Kasumi-1 (cell line): ENCODE measurements around the gene CCL4L2.
"Not testable (repeated sequence)": the region's sequence is repeated elsewhere in the genome, so short reads cannot be mapped to it uniquely, and the experiment has no call there.

Experiments used
- DNase-seq, 2 experiments: peaks; one replicate each; lab custom pipeline; 2025; lab: John Stamatoyannopoulos, UW

Gene CCL4L2

GRCh38 chr17:36210439-36211211 is at the start of gene CCL4L2:
Gene CCL4L2, plus strand, starts transcription at chr17:36211063.
- peak; percentile 96 to 97 for DNase-seq

- DNase-seq: not testable (repeated sequence)
Observed at GRCh38 chr17:36168836-36169235, 42.0 kb upstream of the CCL4L2 start.

GRCh38 chr17:36176536-36176935 is 34.3 kb upstream of the CCL4L2 start, which contains the start of gene TBC1D3B:
Gene TBC1D3B, minus strand, starts transcription at chr17:36176636. Its CDS starts 1,586 bp downstream, at chr17:36175050.
- DNase-seq: not testable (repeated sequence)

GRCh38 chr17:36181446-36182175 is 29.3 kb upstream of the CCL4L2 start:
- DNase-seq: not testable (repeated sequence)

GRCh38 chr17:36182176-36183000 is 28.5 kb upstream of the CCL4L2 start:
- DNase-seq: no peak

- peak; percentile 77 to 82 for DNase-seq
Observed at GRCh38 chr17:36183001-36183971, 27.6 kb upstream of the CCL4L2 start.

GRCh38 chr17:36184023-36184765 is 26.7 kb upstream of the CCL4L2 start:
- DNase-seq: peak in 1 of 2 experiments; percentile 42

GRCh38 chr17:36185416-36185815 is 25.4 kb upstream of the CCL4L2 start:
- DNase-seq: no peak

GRCh38 chr17:36186810-36187763 is 23.8 kb upstream of the CCL4L2 start:
- DNase-seq: peak in 1 of 2 experiments; percentile 37

- peak; percentile 97 for DNase-seq
Observed at GRCh38 chr17:36187943-36188665, 22.8 kb upstream of the CCL4L2 start.

GRCh38 chr17:36188891-36189306 is 22.0 kb upstream of the CCL4L2 start:
- peak; percentile 100 for DNase-seq

- DNase-seq: not testable (repeated sequence)
Observed at GRCh38 chr17:36189993-36190392, 20.9 kb upstream of the CCL4L2 start.

GRCh38 chr17:36190549-36191330 is 20.1 kb upstream of the CCL4L2 start:
- not testable (repeated sequence) for DNase-seq

GRCh38 chr17:36193216-36193775 is 17.6 kb upstream of the CCL4L2 start:
- no peak for DNase-seq

- not testable (repeated sequence) for DNase-seq
Observed at GRCh38 chr17:36194147-36194831, 16.6 kb upstream of the CCL4L2 start.

- not testable (repeated sequence) for DNase-seq
Observed at GRCh38 chr17:36194832-36195433, 15.9 kb upstream of the CCL4L2 start.
